Measurements from ENCODE around the gene GPR22. TPM values are rescaled to one million over a fixed set of nuclear protein-coding genes. Genes with fewer than 3 reads are reported as not detected.

The GPR22 gene
- total and polyA plus RNA-seq, 10 donors: 0.03 to 2.7 (median 0.46) TPM; not detected in 4

DNA sequence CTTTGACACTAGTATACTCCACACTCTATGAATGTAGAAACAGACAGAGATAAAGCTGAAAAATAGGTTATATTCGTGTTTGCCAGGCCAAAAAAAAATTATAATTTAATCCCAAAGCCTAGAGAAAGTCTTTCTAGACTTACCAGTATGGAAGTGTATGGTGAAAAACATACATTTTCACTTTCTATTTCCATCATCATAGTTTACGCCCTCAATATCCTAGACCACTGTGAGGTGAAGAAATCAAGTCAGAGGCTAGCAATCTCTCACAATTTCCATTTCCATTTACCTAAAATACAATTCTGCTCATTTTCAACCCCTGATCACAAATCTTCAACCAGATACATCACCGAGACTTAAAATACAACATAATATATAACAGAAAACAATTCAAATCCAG, 16.2 kb downstream of the GPR22 start:
- Histone ChIP-seq H3K36me3 (no peaks in the 10 kb centered on the region), H3K9me3 (no peaks in the 10 kb centered on the region), H3K4me1 (no peaks in the 10 kb centered on the region), H3K27ac (no peak overlapping the region), H3K4me3 (no peak overlapping the region), H3K27me3 (replicated peaks in 1 of 7) (no peaks in the 10 kb centered on the region)
- intact Hi-C loops (cut with DNase I; ENCODE audit: low total_unique reads): no loop called here
- WGBS, 5 donors: 81 to 87% (median 83%) methylated on average over 3 of the region's 3 CpGs
- TF ChIP-seq POLR2A (IDR thresholded peaks at IDR 0.05) (no peak), POLR2AphosphoS5 (IDR thresholded peaks at IDR 0.05) (no peak)
- TF ChIP-seq, protein P1, sequence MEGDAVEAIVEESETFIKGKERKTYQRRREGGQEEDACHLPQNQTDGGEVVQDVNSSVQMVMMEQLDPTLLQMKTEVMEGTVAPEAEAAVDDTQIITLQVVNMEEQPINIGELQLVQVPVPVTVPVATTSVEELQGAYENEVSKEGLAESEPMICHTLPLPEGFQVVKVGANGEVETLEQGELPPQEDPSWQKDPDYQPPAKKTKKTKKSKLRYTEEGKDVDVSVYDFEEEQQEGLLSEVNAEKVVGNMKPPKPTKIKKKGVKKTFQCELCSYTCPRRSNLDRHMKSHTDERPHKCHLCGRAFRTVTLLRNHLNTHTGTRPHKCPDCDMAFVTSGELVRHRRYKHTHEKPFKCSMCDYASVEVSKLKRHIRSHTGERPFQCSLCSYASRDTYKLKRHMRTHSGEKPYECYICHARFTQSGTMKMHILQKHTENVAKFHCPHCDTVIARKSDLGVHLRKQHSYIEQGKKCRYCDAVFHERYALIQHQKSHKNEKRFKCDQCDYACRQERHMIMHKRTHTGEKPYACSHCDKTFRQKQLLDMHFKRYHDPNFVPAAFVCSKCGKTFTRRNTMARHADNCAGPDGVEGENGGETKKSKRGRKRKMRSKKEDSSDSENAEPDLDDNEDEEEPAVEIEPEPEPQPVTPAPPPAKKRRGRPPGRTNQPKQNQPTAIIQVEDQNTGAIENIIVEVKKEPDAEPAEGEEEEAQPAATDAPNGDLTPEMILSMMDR (IDR thresholded peaks at IDR 0.05 in 8 of 11, conservative IDR thresholded peaks at IDR 0.05 in 3 of 11): no peak
- no peak for DNase-seq

DNA sequence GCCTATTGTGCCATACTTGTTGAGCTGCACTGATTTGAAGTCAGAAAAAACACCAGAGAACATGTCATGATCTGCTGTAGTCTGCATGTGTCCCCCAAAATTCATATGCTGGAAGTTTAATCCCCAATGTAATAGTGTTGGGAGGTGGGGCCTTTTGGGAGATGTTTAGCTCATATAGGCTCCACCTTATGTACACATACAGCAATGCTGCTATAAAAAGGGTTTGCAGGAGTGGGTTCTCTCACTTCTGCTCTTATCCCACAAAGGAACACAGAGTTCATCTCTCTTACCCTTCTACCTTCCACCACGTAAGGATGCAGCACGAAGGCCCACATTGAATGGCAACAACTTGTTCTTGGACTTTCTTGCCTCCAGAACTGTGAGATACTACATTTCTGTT, 23.0 kb downstream of the GPR22 start:
- H3K36me3 ChIP-seq: peaks cover 0 to 3% (median 0%) of the 10 kb centered on the region in 6 donors
- no peaks in the 10 kb centered on the region for H3K9me3 ChIP-seq
- no peak for DNase-seq
- TF ChIP-seq, protein P1 (IDR thresholded peaks at IDR 0.05 in 8 of 11, conservative IDR thresholded peaks at IDR 0.05 in 3 of 11): no peak
- TF ChIP-seq POLR2A (IDR thresholded peaks at IDR 0.05): no peak
- TF ChIP-seq POLR2AphosphoS5 (IDR thresholded peaks at IDR 0.05): no peak
- 92 to 100% (median 97%) methylated on average over 2 of the region's 2 CpGs for WGBS, 5 donors
- intact Hi-C loops (cut with DNase I; ENCODE audit: low total_unique reads): no loop called here
- no peaks in the 10 kb centered on the region for H3K4me1 ChIP-seq
- no peaks in the 10 kb centered on the region for H3K27me3 ChIP-seq (replicated peaks in 1 of 7)
- H3K4me3 ChIP-seq: no peak overlapping the region
- no peak overlapping the region for H3K27ac ChIP-seq

DNA sequence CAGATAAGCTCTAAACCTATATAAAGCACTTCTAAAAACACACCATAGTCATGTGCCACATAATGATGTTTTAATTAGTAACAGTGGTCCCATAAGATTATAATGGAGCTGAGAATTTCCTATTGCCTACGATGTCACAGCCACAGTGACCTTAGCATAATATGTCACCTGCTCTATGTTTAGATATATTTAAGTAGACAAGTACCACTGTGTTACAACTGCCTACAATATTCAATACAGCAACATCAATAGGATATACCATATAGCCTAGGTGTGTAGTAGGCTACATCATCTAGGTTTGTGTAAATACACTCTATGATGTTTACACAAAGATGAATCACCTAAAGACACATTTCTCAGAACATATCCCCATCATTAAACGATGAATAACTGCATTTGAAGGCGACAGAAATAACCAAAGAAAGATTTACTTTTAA, 24.5 kb downstream of the GPR22 start:
- Histone ChIP-seq H3K4me3 (no peak overlapping the region), H3K27me3 (replicated peaks in 1 of 7) (no peaks in the 10 kb centered on the region), H3K36me3 (peaks cover 0 to 3% (median 0%) of the 10 kb centered on the region in 6 donors), H3K9me3 (no peaks in the 10 kb centered on the region), H3K4me1 (no peaks in the 10 kb centered on the region), H3K27ac (no peak overlapping the region)
- 86 to 97% (median 92%) methylated on average over 3 of the region's 3 CpGs for WGBS, 5 donors
- DNase-seq: no peak
- intact Hi-C loops (cut with DNase I; ENCODE audit: low total_unique reads): no loop called here
- TF ChIP-seq, protein P1 (IDR thresholded peaks at IDR 0.05 in 8 of 11, conservative IDR thresholded peaks at IDR 0.05 in 3 of 11): no peak
- no peak for TF ChIP-seq POLR2A (IDR thresholded peaks at IDR 0.05)
- no peak for TF ChIP-seq POLR2AphosphoS5 (IDR thresholded peaks at IDR 0.05)

DNA sequence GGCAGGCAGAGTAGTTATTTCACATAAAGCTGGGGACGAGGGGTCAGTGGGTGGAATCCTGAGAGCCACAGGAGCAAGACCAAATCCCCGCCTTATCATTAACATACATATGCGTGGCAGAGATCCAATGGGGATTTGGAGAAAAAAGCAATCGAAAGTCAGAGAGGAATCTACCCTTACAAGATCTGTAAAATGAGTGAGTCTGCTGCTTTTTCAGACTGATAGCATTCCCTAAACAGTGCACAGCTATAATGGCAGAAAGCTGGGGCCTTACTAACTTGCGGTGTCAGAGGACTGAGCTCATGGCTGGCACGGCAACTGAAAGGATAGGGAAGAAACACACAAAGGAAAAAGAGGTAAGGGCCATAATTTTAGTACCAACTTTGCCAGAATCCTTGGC, 25.0 kb downstream of the GPR22 start:
- no peak overlapping the region for H3K4me3 ChIP-seq
- H3K36me3 ChIP-seq: peaks cover 0 to 3% (median 0%) of the 10 kb centered on the region in 6 donors
- no peaks in the 10 kb centered on the region for H3K4me1 ChIP-seq
- WGBS, 5 donors: 85 to 97% (median 96%) methylated on average over 6 of the region's 6 CpGs
- H3K27me3 ChIP-seq (replicated peaks in 1 of 7): no peaks in the 10 kb centered on the region
- intact Hi-C loops (cut with DNase I; ENCODE audit: low total_unique reads): no loop called here
- no peak for DNase-seq
- TF ChIP-seq POLR2AphosphoS5 (IDR thresholded peaks at IDR 0.05) (no peak), POLR2A (IDR thresholded peaks at IDR 0.05) (no peak)
- TF ChIP-seq, protein P1 (IDR thresholded peaks at IDR 0.05 in 8 of 11, conservative IDR thresholded peaks at IDR 0.05 in 3 of 11): no peak
- no peak overlapping the region for H3K27ac ChIP-seq
- no peaks in the 10 kb centered on the region for H3K9me3 ChIP-seq
